SU-DHL-6 (cell line): ENCODE results near the gene ANKRD34A.

Experiments
- CTCF ChIP-seq: fragments of 200-600 bp; sonication (generic); IDR thresholded peaks from one replicate; pipeline ENCODE4 v1.5.1; 2017; ENCODE audit warnings: antibody characterized with exemption, mild to moderate bottlenecking, low read length, moderate library complexity; ENCODE audit not compliant: insufficient read depth, poor library complexity, severe bottlenecking
- EZH2phosphoT487 ChIP-seq: fragments of 200-600 bp; sonication (generic), shearing (Covaris generic); conservative IDR thresholded peaks from 2 replicates; pipeline ENCODE4 v1.6.1; 2018; ENCODE audit warnings: mild to moderate bottlenecking, antibody characterized with exemption, low read length, moderate library complexity, mixed read lengths

GRCh38 chr1:145951526-145951925 lies 12.8 kb downstream of the ANKRD34A start:
- no peak for TF ChIP-seq CTCF
- TF ChIP-seq EZH2phosphoT487 = no peak
